ENCODE data around the gene REX1BD.

- no peak for TF ChIP-seq CTCF (IDR thresholded peaks at IDR 0.05; ENCODE audit: insufficient read depth, low read length)
- TF ChIP-seq GABPA (IDR thresholded peaks at IDR 0.05; ENCODE audit: low read depth): no peak
Observed at GRCh38 chr19:18603958-18604819, 15.6 kb downstream of the REX1BD start.

Data from HL-60 (cell line).